Activated B cell treated with CpG ODN at 0.5 μM for 24 hours (primary cell): ENCODE measurements around the gene CCT6A. TPM values are rescaled to one million over a fixed set of nuclear protein-coding genes. Genes with fewer than 3 reads are reported as not detected.
"Not testable (repeated sequence)": the region's sequence is repeated elsewhere in the genome, so short reads cannot be mapped to it uniquely, and the experiment has no call there.

ENCODE experiments used
- ATAC-seq: fragments of 200-7000 bp; cut with Tn5 transposase; one replicate; pipeline ENCODE4 v1.10.0; 2021; ENCODE audit warnings: low read depth, mild to moderate bottlenecking, moderate library complexity
- CTCF ChIA-PET: fragments of 350-600 bp; sonication (Branson Sonifier 250); formaldehyde crosslinking; loops from one replicate; lab custom pipeline; 2021; ENCODE audit warnings: antibody characterized with exemption; lab: Charles Lee
- POLR2A ChIA-PET: fragments of 350-600 bp; sonication (Branson Sonifier 250); formaldehyde crosslinking; loops from one replicate; lab custom pipeline; 2021; ENCODE audit warnings: antibody characterized with exemption; lab: Charles Lee
- DNase-seq: peaks from one replicate; pipeline ENCODE4 v3.0.0; 2022
- H3K27ac Mint-ChIP-seq: one replicate; pipeline ENCODE4 v1.8.0; 2020; ENCODE audit warnings: mixed read lengths
- H3K27me3 Mint-ChIP-seq: one replicate; pipeline ENCODE4 v1.8.0; 2021; ENCODE audit warnings: mixed read lengths
- H3K36me3 Mint-ChIP-seq: one replicate; pipeline ENCODE4 v1.8.0; 2021; ENCODE audit warnings: low read depth, mixed read lengths
- H3K4me1 Mint-ChIP-seq: one replicate; pipeline ENCODE4 v1.8.0; 2021; ENCODE audit warnings: mixed read lengths
- H3K4me3 Mint-ChIP-seq: one replicate; pipeline ENCODE4 v1.8.0; 2020; ENCODE audit warnings: mild to moderate bottlenecking, mixed read lengths
- H3K9me3 Mint-ChIP-seq: one replicate; pipeline ENCODE4 v1.8.0; 2020; ENCODE audit warnings: mixed read lengths
- intact Hi-C: fragments of 100-400 bp; cut with micrococcal nuclease; formaldehyde crosslinking; loops from one replicate; pipeline ENCODE4 v1.15.1; 2024
- total RNA-seq: library from RNA; stranded (reverse); gene quantifications from 2 replicates; pipeline ENCODE4 v1.2.3, GENCODE V29; 2022
- TF ChIP-seq, protein P1 (sequence below): fragments of 200-600 bp; IDR thresholded peaks from one replicate; pipeline ENCODE4 v1.8.0; 2022; ENCODE audit warnings: antibody characterized with exemption, mild to moderate bottlenecking

CCT6A gene
- total RNA-seq, 1 donor from 2014 or later, result 158 TPM

DNA sequence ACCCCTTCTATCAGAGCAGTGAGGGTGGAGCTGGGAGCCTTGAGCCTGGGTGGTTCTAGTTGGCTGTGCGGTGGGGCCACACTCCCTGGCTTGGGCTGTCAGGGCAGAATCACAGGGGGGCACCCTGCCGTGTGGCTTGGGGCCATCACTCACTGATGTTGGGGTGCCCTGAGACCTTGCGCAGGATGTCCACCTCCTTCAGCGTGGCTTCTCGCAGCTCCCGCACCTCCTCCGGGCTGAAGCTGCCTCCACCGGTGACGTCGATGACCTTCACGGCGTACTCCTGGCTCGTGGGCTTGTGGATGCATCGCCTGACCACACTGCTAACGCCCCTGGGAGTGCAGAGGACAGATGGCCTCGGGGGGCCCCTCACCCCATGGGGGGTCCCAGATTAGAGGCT lies 35.9 kb downstream of the CCT6A start:
- intact Hi-C loops, result no loop called here
- Mint-ChIP-seq H3K27ac (no peak overlapping the region), H3K9me3 (no peaks in the 10 kb centered on the region), H3K36me3 (peaks cover 23% of the 10 kb centered on the region), H3K27me3 (no peaks in the 10 kb centered on the region), H3K4me3 (no peak overlapping the region), H3K4me1 (no peaks in the 10 kb centered on the region)
- ChIA-PET POLR2A (no interaction called here), CTCF (no interaction called here)
- TF ChIP-seq, protein P1, sequence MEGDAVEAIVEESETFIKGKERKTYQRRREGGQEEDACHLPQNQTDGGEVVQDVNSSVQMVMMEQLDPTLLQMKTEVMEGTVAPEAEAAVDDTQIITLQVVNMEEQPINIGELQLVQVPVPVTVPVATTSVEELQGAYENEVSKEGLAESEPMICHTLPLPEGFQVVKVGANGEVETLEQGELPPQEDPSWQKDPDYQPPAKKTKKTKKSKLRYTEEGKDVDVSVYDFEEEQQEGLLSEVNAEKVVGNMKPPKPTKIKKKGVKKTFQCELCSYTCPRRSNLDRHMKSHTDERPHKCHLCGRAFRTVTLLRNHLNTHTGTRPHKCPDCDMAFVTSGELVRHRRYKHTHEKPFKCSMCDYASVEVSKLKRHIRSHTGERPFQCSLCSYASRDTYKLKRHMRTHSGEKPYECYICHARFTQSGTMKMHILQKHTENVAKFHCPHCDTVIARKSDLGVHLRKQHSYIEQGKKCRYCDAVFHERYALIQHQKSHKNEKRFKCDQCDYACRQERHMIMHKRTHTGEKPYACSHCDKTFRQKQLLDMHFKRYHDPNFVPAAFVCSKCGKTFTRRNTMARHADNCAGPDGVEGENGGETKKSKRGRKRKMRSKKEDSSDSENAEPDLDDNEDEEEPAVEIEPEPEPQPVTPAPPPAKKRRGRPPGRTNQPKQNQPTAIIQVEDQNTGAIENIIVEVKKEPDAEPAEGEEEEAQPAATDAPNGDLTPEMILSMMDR, result no peak
- ATAC-seq, result no peak
- no peak for DNase-seq

DNA sequence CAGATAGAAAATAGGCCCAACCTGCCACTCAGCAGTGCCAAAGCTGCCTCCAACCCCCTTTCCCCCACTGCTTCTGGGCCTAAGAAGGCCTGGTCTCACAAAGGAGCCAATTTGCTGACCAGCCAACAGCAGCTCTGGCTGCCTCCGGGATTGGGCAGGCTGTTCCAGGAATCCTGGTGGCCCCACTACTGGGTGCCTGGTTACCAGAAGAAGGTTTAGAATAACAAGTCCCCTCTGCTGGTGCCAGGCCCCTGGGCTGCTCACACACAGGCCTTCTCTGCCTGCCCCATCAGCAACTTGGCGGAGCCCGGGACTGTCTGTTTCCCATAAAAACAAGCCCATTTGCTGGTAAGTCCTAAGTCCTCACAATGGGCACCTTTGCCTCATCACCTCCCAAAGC lies 40.0 kb downstream of the CCT6A start:
- Mint-ChIP-seq H3K4me3 (no peak overlapping the region), H3K4me1 (no peaks in the 10 kb centered on the region), H3K27me3 (no peaks in the 10 kb centered on the region), H3K36me3 (peaks cover 14% of the 10 kb centered on the region), H3K27ac (peak overlapping the region; percentile 18), H3K9me3 (no peaks in the 10 kb centered on the region)
- TF ChIP-seq, protein P1, result no peak
- CTCF ChIA-PET, result no interaction called here
- POLR2A ChIA-PET, result interaction anchor here (1.0 to 1.3 kb wide), 2 partner anchors 15 to 40 kb away, joined by 3 read pairs; partner anchors contain the start of genes CCT6A, CHCHD2 and PSPH
- DNase-seq, result no peak
- intact Hi-C loops, result no loop called here
- ATAC-seq, result no peak

DNA sequence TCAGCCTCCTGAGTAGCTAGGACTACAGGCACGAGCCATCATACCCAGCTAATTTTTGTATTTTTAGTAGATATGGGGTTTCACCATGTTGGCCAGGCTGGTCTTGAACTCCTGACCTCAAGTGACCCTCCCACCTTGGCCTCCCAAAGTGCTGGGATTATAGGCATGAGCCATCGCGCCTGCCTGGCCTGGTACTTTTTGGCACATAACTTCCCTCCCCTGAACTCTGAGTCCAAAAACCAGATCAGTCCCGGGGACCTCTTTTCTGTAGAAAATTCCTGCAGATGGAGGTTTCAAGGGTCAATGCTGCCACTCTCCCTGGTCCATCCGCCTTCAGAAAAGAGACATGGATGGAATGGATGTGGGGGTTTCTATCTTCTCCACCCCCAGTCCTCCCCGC lies 40.8 kb downstream of the CCT6A start:
- H3K27ac Mint-ChIP-seq, DNase-seq, H3K4me3 Mint-ChIP-seq, ATAC-seq, H3K9me3 Mint-ChIP-seq, H3K27me3 Mint-ChIP-seq, CTCF ChIA-PET, H3K4me1 Mint-ChIP-seq, intact Hi-C loops: not testable (repeated sequence)
- H3K36me3 Mint-ChIP-seq, result peaks cover 14% of the 10 kb centered on the region
- POLR2A ChIA-PET, result interaction anchor here (0.6 to 1.0 kb wide), 2 partner anchors 14 to 17 kb away, joined by 3 read pairs; partner anchors contain the start of gene CHCHD2

DNA sequence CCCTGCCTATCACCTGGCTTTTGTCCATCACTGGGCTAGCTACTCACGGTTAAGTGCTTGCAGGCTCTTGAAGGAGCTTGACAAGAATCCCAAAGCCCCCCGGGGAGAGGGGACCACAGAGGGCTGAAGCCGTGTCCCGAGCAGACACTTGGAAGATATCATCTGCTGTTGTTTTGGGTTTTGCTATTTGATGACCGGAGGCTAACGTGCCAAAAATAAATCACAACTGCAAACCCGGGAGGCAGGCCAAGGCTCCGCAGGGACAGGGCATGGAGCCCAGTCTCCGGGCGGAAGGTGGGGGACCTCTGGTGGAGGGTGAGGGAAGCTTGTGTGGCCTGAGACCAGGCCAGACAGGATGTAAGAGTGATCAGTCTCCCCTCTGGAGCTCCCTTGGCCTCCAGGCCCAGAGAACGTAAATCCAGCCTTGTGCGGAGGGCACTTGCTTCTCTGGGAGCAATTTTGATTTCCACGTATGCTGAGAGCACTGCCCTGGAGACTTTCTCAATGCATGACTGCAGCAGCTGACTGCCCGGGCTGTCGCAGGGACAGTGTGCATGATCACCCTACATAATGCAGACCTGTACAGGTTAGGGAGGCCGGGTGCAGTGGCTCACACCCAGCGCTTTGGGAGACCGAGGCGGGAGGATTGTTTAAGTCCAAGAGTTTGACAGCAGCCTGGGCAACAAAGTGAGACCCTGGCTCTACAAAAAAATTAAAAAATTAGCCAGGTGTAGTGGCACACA lies 41.4 kb downstream of the CCT6A start, which contains the start of gene PHKG1:
TSS of gene PHKG1 (minus strand) at position 164 of the 743 bp plus-strand sequence. CDS start 4,011 bp downstream, outside the sequence.
- TF ChIP-seq, protein P1, result no peak
- H3K36me3 Mint-ChIP-seq, result peaks cover 14% of the 10 kb centered on the region
- H3K27ac Mint-ChIP-seq, result peak within 1 kb of the TSS; percentile 18
- H3K9me3 Mint-ChIP-seq, result no peaks in the 10 kb centered on the region
- no peaks in the 10 kb centered on the region for H3K27me3 Mint-ChIP-seq
- intact Hi-C loops, result no loop called here
- no peak for ATAC-seq
- ChIA-PET POLR2A (interaction anchor here (0.6 kb wide), 1 partner anchor 17 kb away, joined by 3 read pairs; no protein-coding TSS in a partner anchor), CTCF (no interaction called here)
- no peak for DNase-seq
- no peaks in the 10 kb centered on the region for H3K4me1 Mint-ChIP-seq
- H3K4me3 Mint-ChIP-seq, result no peak within 1 kb of the TSS

DNA sequence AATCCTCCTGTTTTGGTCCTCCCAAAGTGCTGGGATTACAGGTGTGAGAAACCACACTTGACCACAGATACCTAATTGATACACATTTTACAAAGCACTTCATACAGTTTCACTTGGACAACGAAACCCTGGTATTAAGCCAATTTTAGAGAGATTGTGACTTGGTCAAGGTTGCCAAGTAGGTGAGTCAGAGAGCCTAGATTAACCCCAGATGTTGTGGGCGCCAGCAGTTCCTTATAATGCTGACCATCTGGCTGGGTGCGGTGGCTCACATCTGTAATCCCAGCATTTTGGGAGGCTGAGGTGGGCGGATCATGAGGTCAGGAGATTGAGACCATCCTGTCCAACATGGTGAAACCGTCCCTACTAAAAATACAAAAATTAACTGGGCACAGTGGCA lies 46.1 kb downstream of the CCT6A start:
- TF ChIP-seq, protein P1, result no peak
- H3K4me3 Mint-ChIP-seq, result no peak overlapping the region
- H3K4me1 Mint-ChIP-seq, result no peaks in the 10 kb centered on the region
- ChIA-PET CTCF (no interaction called here), POLR2A (no interaction called here)
- H3K27ac Mint-ChIP-seq, result no peak overlapping the region
- DNase-seq, result no peak
- no peak for ATAC-seq
- intact Hi-C loops, result no loop called here
- H3K9me3 Mint-ChIP-seq, result no peaks in the 10 kb centered on the region
- H3K36me3 Mint-ChIP-seq, result peaks cover 42% of the 10 kb centered on the region
- H3K27me3 Mint-ChIP-seq, result no peaks in the 10 kb centered on the region

DNA sequence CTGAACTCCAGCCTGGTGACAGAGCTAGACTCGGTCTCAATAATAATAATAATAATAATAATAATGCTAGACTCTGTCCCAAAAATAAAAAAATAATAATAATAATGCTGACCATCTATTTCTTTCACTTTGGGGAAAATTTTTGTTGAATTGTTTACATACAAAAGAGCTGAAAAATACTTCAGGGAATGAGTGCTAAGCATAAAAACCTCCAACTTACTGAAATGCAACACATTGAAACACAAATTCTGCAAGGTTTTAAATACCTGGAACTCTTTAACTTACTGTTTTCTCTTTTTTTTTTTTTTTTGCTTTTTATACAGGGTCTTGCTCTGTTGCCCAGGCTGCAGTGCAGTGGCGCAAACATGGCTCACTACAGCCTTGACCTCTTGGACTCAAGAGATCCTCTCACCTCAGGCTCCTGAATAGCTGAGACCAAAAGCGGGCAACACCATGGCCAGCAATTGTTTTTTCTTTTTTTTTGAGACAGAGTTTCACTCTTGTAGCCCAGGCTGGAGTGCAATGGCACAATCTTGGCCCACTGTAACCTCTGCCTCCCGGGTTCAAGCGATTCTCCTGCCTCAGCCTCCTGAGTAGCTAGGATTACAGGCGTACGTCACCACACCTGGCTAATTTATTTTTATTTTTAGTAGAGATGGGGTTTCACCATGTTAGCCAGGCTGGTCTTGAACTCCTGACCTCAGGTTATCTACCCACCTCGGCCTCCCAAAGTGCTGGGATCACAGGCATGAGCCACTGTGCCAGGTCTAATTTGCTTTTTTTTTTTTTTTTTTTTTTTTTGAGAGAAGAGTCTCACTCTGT lies 46.8 kb downstream of the CCT6A start:
- H3K9me3 Mint-ChIP-seq, intact Hi-C loops: not testable (repeated sequence)
- POLR2A ChIA-PET, result interaction anchor here (0.6 kb wide), 1 partner anchor 33 kb away, joined by 5 read pairs; no protein-coding TSS in a partner anchor

More for the DNA sequence above, 46.8 kb downstream of the CCT6A start:
- H3K4me1 Mint-ChIP-seq, H3K27me3 Mint-ChIP-seq, CTCF ChIA-PET, DNase-seq, H3K27ac Mint-ChIP-seq, H3K4me3 Mint-ChIP-seq, ATAC-seq: not testable (repeated sequence)
- H3K36me3 Mint-ChIP-seq, result peaks cover 45% of the 10 kb centered on the region
